HCT116 (cell line): Measurements from ENCODE around the gene SIRT7. TPM values are rescaled to one million over a fixed set of nuclear protein-coding genes. Genes with fewer than 3 reads are reported as not detected.

Source experiments
- ATAC-seq: fragments of 200-7000 bp; cut with Tn5 transposase; 2 replicates; pipeline ENCODE4 v1.9.1; 2020; ENCODE audit warnings: mild to moderate bottlenecking, moderate library complexity
- BruUV-seq: library from RNA; stranded (reverse); fragments of 400-500 nt; replicated peaks from 2 replicates; lab custom pipeline; 2021; lab: Mats Ljungman, UMichigan
- CTCF ChIA-PET: fragments of 300-600 bp; sonication (Branson Sonifier 250); formaldehyde crosslinking; loops from one replicate; lab custom pipeline; 2021; ENCODE audit warnings: antibody characterized with exemption; lab: Charles Lee
- POLR2A ChIA-PET: fragments of 300-600, 350-600 bp; sonication (Branson Sonifier 250); formaldehyde crosslinking; loops from one replicate; lab custom pipeline; 2021; ENCODE audit warnings: antibody characterized with exemption; lab: Charles Lee
- RAD21 ChIA-PET, 2 experiments: fragments of 300-600 bp; sonication (Branson Sonifier 250); formaldehyde crosslinking; loops; one replicate each; lab custom pipeline; 2023; ENCODE audit warnings: low total read pairs in 2 of 2; ENCODE audit not compliant: uncharacterized antibody in 2 of 2, unreplicated experiment in 2 of 2, low non-redundant PET in 1 of 2; lab: Charles Lee
- DNase-seq: peaks from one replicate; pipeline ENCODE4 v3.0.0-alpha.2; 2010; ENCODE audit warnings: low read depth, low spot score
- H2AFZ ChIP-seq: fragments of 200-600 bp; shearing (Covaris generic), sonication (generic); 2 replicates; pipeline ENCODE4 v1.6.1; 2017; ENCODE audit warnings: low read depth, mixed run types, mixed read lengths, antibody characterized with exemption, low read length; ENCODE audit not compliant: poor library complexity, severe bottlenecking
- H3K27ac ChIP-seq: 2 replicates; pipeline ENCODE4 v1.5.1; 2012; ENCODE audit warnings: low read depth, low read length
- H3K27me3 ChIP-seq: fragments of 200-600 bp; sonication (generic); 2 replicates; pipeline ENCODE4 v1.6.1; 2016; ENCODE audit warnings: mixed run types, low read length, mixed read lengths; ENCODE audit not compliant: insufficient read depth
- H3K36me3 ChIP-seq, 2 experiments: fragments of 200-500 bp in 1 of 2; fragments of 200-600 bp in 1 of 2; sonication (Bioruptor generic) in 1 of 2; sonication (generic) in 1 of 2; 2 replicates each; pipeline versions ENCODE4 v1.5.1 to v1.6.1; 2014 to 2016; ENCODE audit warnings: low read length in 2 of 2, inconsistent platforms in 1 of 2, mixed read lengths in 1 of 2, mixed run types in 1 of 2; ENCODE audit not compliant: insufficient read depth in 2 of 2, control insufficient read depth in 1 of 2
- H3K4me1 ChIP-seq, 2 experiments: fragments of 200-600 bp in 1 of 2; sonication (generic) in 1 of 2; 2 replicates each; pipeline versions ENCODE4 v1.5.1 to v1.6.1; 2012 to 2017; ENCODE audit warnings: low read length in 2 of 2, inconsistent platforms in 1 of 2, mild to moderate bottlenecking in 1 of 2, mixed read lengths in 1 of 2, mixed run types in 1 of 2, moderate library complexity in 1 of 2; ENCODE audit not compliant: insufficient read depth in 2 of 2, control insufficient read depth in 1 of 2
- H3K4me2 ChIP-seq: fragments of 200-600 bp; sonication (generic); 2 replicates; pipeline ENCODE4 v1.6.1; 2017; ENCODE audit warnings: mixed run types, low read length, mixed read lengths
- H3K4me3 ChIP-seq, 2 experiments: fragments of 200-600 bp in 1 of 2; sonication (generic) in 1 of 2; replicated peaks in 1 of 2; 2 replicates each; pipeline ENCODE4 v1.5.1; 2011 to 2016; ENCODE audit warnings: low read length in 2 of 2, control low read depth in 1 of 2, low read depth in 1 of 2, mild to moderate bottlenecking in 1 of 2, mixed read lengths in 1 of 2, mixed run types in 1 of 2
- H3K79me2 ChIP-seq: fragments of 200-600 bp; sonication (generic); 2 replicates; pipeline ENCODE4 v1.6.1; 2017; ENCODE audit warnings: mild to moderate bottlenecking, mixed run types, low read length, moderate library complexity, mixed read lengths; ENCODE audit not compliant: insufficient read depth
- H3K9ac ChIP-seq: fragments of 200-600 bp; sonication (generic); 2 replicates; pipeline ENCODE4 v1.6.1; 2016; ENCODE audit warnings: low read length, mixed read lengths
- H3K9me2 ChIP-seq: fragments of 200-600 bp; sonication (generic), shearing (Covaris generic); 2 replicates; pipeline ENCODE4 v1.6.1; 2017; ENCODE audit warnings: mixed run types, mild to moderate bottlenecking, moderate library complexity; ENCODE audit not compliant: insufficient read depth
- H3K9me3 ChIP-seq, 2 experiments: fragments of 200-500 bp in 1 of 2; fragments of 200-600 bp in 1 of 2; sonication (Bioruptor generic) in 1 of 2; sonication (generic) in 1 of 2; 2 replicates each; pipeline ENCODE4 v1.6.1; 2014 to 2017; ENCODE audit warnings: low read length in 2 of 2, mixed read lengths in 2 of 2, inconsistent platforms in 1 of 2, low read depth in 1 of 2, mild to moderate bottlenecking in 1 of 2, mixed run types in 1 of 2, moderate library complexity in 1 of 2; ENCODE audit not compliant: control insufficient read depth in 1 of 2, insufficient read depth in 1 of 2
- H4K20me1 ChIP-seq: fragments of 200-600 bp; sonication (generic), shearing (Covaris generic); 2 replicates; pipeline ENCODE4 v1.6.1; 2017; ENCODE audit warnings: mixed run types, mild to moderate bottlenecking, moderate library complexity; ENCODE audit not compliant: insufficient read depth
- CBX3 ChIP-seq: IDR thresholded peaks from 2 replicates; pipeline ENCODE4 v1.6.1; 2012; ENCODE audit warnings: low read depth
- CTCF ChIP-seq, 3 experiments: fragments of 200-600 bp in 1 of 3; sonication (generic) in 1 of 3; IDR thresholded peaks in 2 of 3; conservative IDR thresholded peaks in 1 of 3; 2 replicates each; pipeline ENCODE4 v1.5.1; 2012 to 2017; ENCODE audit warnings: low read depth in 2 of 3, low read length in 2 of 3, antibody characterized with exemption in 1 of 3, borderline replicate concordance in 1 of 3, control low read depth in 1 of 3, mild to moderate bottlenecking in 1 of 3, mixed read lengths in 1 of 3, mixed run types in 1 of 3, moderate library complexity in 1 of 3; ENCODE audit not compliant: insufficient read depth in 1 of 3
- EGR1 ChIP-seq: IDR thresholded peaks from 2 replicates; pipeline ENCODE4 v1.6.1; 2012; ENCODE audit warnings: low read depth
- ELF1 ChIP-seq: IDR thresholded peaks from 2 replicates; pipeline ENCODE4 v1.6.1; 2012; ENCODE audit warnings: low read depth, borderline replicate concordance
- EZH2 ChIP-seq: fragments of 200-600 bp; sonication (generic); IDR thresholded peaks from 2 replicates; pipeline ENCODE4 v1.6.1; 2017; ENCODE audit warnings: antibody characterized with exemption, mixed run types
- FOSL1 ChIP-seq: IDR thresholded peaks from 2 replicates; pipeline ENCODE4 v1.6.1; 2012; ENCODE audit warnings: low read depth
- MAX ChIP-seq: IDR thresholded peaks from 2 replicates; pipeline ENCODE4 v1.6.1; 2012
- POLR2A ChIP-seq: IDR thresholded peaks from 2 replicates; pipeline ENCODE4 v1.7.0; 2011; ENCODE audit warnings: borderline replicate concordance; ENCODE audit not compliant: insufficient read depth, insufficient read length; ENCODE audit errors: extremely low read depth
- POLR2AphosphoS5 ChIP-seq: IDR thresholded peaks from 2 replicates; pipeline ENCODE4 v1.6.1; 2011; ENCODE audit warnings: mild to moderate bottlenecking, low read depth, low read length, moderate library complexity
- RAD21 ChIP-seq: IDR thresholded peaks from 2 replicates; pipeline ENCODE4 v1.6.1; 2012; ENCODE audit warnings: low read depth, mild to moderate bottlenecking
- SIN3A ChIP-seq: IDR thresholded peaks from 2 replicates; pipeline ENCODE4 v1.6.1; 2012; ENCODE audit warnings: low read depth
- SP1 ChIP-seq: IDR thresholded peaks from 2 replicates; pipeline ENCODE4 v1.6.1; 2012; ENCODE audit warnings: low read depth
- TCF7L2 ChIP-seq: IDR thresholded peaks from 2 replicates; pipeline ENCODE4 v1.7.0; 2011; ENCODE audit warnings: borderline replicate concordance, inconsistent platforms; ENCODE audit not compliant: insufficient read depth, insufficient read length; ENCODE audit errors: extremely low read depth
- YY1 ChIP-seq: IDR thresholded peaks from 2 replicates; pipeline ENCODE4 v1.6.1; 2011; ENCODE audit warnings: low read length, low read depth, moderate library complexity, mild to moderate bottlenecking; ENCODE audit not compliant: insufficient replicate concordance; ENCODE audit errors: extremely low read depth
- ZFX ChIP-seq: fragments of 450-650 bp; IDR thresholded peaks from 2 replicates; pipeline ENCODE4 v1.6.1; 2017
- ZNF274 ChIP-seq: fragments of 200-500 bp; sonication (Bioruptor generic); IDR thresholded peaks from 2 replicates; pipeline ENCODE4 v1.6.1; 2014; ENCODE audit warnings: mild to moderate bottlenecking, low read depth, low read length, inconsistent platforms
- intact Hi-C: fragments of 100-400 bp; cut with micrococcal nuclease; formaldehyde crosslinking; loops from 2 replicates; pipeline ENCODE4 v1.10.0; 2022
- total RNA-seq: library from RNA; stranded (reverse); gene quantifications from one replicate; pipeline ENCODE4 v1.2.1, GENCODE V29; 2021; ENCODE audit not compliant: unreplicated experiment
- TF ChIP-seq, protein P1 (sequence below): IDR thresholded peaks from 2 replicates; pipeline ENCODE4 v1.6.1; 2011; ENCODE audit warnings: mild to moderate bottlenecking, low read length, moderate library complexity; ENCODE audit not compliant: insufficient replicate concordance; ENCODE audit errors: extremely low read depth

The SIRT7 gene
- total RNA-seq, 1 experiment from 2014 or later, result 62.6 TPM

DNA sequence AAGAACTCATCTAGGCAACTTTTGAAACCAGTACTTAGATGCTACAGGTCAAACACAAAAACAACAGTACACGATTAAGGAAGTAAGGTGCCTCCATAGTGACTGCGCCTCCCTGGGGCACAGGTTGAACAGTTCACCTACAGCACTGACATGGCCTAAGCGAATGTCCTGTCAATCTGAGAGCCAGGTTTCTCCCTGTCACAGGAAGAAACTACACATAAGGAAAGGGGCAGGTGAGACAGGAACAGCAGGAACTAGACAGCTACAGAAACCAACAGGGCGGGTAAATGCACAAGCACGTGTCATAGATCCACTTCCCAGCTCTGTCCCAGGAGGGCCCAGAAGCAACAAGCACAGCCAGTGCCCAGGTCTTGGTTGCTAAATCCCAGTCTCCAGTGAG, 38.9 kb downstream of the SIRT7 start:
- Histone ChIP-seq H3K79me2 (peaks cover 43% of the 10 kb centered on the region), H3K4me2 (no peak overlapping the region), H4K20me1 (peaks cover 4% of the 10 kb centered on the region), H3K9ac (no peak overlapping the region), H2AFZ (no peak overlapping the region), H3K27me3 (no peaks in the 10 kb centered on the region), H3K36me3 (peaks cover 13 to 54% of the 10 kb centered on the region in 2 experiments), H3K27ac (no peak overlapping the region), H3K9me3 (no peaks in the 10 kb centered on the region), H3K4me1 (peaks cover 0 to 4% of the 10 kb centered on the region in 2 experiments; a peak in 2 of 4 replicates), H3K4me3 (no peak overlapping the region), H3K9me2 (no peaks in the 10 kb centered on the region)
- RAD21 ChIA-PET, result no interaction called here
- BruUV-seq, result no TSS peak
- POLR2A ChIA-PET, result no interaction called here
- intact Hi-C loops, result no loop called here
- TF ChIP-seq SP1 (no peak), CTCF (IDR thresholded peaks at IDR 0.05 in 2 of 3, conservative IDR thresholded peaks at IDR 0.05 in 1 of 3; ENCODE audit: borderline replicate concordance in 1 of 3, insufficient read depth in 1 of 3, low read depth in 2 of 3, low read length in 2 of 3) (0 out of 6 replicates have a peak, but pooled peaks of 1 of the 3 experiments have one; percentile 9)
- CTCF ChIA-PET, result no interaction called here
- no peak for DNase-seq
- no peak; the same call in 1 of the 2 replicates for ATAC-seq

GRCh38 chr17:81878294-81878693, 39.7 kb downstream of the SIRT7 start:
- ChIA-PET RAD21 (no interaction called here), POLR2A (no interaction called here), CTCF (no interaction called here)
- Histone ChIP-seq H3K36me3 (peaks cover 12 to 48% of the 10 kb centered on the region in 2 experiments), H3K79me2 (peaks cover 35% of the 10 kb centered on the region), H4K20me1 (peaks cover 4% of the 10 kb centered on the region), H3K9ac (no peak overlapping the region), H3K27ac (no peak overlapping the region), H3K9me3 (no peaks in the 10 kb centered on the region), H3K4me2 (no peak overlapping the region), H3K27me3 (no peaks in the 10 kb centered on the region), H2AFZ (no peak overlapping the region), H3K4me3 (no peak overlapping the region), H3K9me2 (no peaks in the 10 kb centered on the region), H3K4me1 (peaks cover 0 to 11% of the 10 kb centered on the region in 2 experiments; a peak in 2 of 4 replicates)
- DNase-seq (no peak), ATAC-seq (no peak)
- intact Hi-C loops, result no loop called here
- no TSS peak for BruUV-seq
- TF ChIP-seq CBX3 (no peak), RAD21 (no peak), ZNF274 (no peak), SIN3A (no peak), YY1 (no peak), MAX (no peak), EGR1 (no peak), FOSL1 (no peak), EZH2 (no peak), SP1 (no peak), POLR2AphosphoS5 (no peak), ZFX (no peak), ELF1 (no peak), TCF7L2 (no peak), POLR2A (no peak)
- TF ChIP-seq, protein P1, sequence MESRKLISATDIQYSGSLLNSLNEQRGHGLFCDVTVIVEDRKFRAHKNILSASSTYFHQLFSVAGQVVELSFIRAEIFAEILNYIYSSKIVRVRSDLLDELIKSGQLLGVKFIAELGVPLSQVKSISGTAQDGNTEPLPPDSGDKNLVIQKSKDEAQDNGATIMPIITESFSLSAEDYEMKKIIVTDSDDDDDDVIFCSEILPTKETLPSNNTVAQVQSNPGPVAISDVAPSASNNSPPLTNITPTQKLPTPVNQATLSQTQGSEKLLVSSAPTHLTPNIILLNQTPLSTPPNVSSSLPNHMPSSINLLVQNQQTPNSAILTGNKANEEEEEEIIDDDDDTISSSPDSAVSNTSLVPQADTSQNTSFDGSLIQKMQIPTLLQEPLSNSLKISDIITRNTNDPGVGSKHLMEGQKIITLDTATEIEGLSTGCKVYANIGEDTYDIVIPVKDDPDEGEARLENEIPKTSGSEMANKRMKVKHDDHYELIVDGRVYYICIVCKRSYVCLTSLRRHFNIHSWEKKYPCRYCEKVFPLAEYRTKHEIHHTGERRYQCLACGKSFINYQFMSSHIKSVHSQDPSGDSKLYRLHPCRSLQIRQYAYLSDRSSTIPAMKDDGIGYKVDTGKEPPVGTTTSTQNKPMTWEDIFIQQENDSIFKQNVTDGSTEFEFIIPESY, result no peak
